GM10266 (cell line): ENCODE results near the gene NOTCH1.

Source experiments
- DNase-seq: peaks from one replicate; pipeline ENCODE4 v3.0.0; 2012; ENCODE audit errors: extremely low spot score
- CTCF ChIP-seq: IDR thresholded peaks from 2 replicates; pipeline ENCODE4 v1.5.1; 2012; ENCODE audit warnings: mild to moderate bottlenecking, low read depth; ENCODE audit not compliant: control insufficient read depth, insufficient read depth; ENCODE audit errors: missing control alignments

NOTCH1 gene

DNA sequence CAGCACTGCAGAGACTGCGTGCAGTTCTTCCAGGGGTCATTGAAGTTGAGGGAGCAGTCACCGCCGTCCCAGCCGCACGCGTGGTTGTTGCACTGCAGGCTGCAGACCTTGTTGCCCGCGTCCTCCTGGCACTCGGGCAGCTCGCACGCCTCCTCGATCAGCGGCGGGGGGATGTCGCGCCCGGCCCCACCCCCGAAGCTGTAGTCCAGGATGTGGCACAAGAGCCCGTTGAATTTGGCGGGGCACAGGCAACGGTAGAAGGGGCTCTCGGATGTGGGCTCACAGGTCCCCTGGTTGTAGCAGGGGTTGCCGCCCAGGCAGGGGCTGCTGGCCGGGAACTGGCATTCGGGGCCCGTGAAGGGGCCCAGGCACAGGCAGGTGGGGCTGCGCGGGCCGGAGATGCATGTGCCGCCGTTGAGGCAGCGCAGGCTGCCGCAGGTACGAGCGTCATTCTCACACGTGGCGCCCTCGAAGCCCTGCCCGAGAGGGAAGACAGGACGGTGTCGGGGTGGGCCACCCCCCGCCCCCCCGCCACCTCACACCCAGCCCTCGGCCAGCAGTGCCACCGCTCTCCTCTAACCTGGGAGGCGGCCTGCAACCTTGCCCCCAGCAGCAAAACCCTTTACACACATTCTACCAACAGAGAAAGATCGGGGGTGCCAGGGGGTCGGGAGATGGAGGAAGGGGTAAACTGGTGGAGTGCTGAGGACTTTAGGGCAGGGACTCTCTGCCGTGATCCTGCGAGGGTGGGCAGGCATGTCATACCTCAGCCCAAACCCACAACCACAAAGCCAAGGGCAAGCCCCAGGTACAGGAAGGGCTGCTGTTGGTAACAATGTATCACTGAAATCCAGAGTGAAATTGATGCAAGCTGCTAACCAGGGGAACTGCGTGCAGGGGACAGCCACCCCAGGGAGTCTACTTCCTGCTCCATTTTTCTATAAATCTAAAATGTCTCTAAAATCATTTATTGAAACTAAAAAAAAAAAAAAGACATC lies 40.1 kb downstream of the NOTCH1 start:
- DNase-seq = no peak
- no peak for TF ChIP-seq CTCF

DNA sequence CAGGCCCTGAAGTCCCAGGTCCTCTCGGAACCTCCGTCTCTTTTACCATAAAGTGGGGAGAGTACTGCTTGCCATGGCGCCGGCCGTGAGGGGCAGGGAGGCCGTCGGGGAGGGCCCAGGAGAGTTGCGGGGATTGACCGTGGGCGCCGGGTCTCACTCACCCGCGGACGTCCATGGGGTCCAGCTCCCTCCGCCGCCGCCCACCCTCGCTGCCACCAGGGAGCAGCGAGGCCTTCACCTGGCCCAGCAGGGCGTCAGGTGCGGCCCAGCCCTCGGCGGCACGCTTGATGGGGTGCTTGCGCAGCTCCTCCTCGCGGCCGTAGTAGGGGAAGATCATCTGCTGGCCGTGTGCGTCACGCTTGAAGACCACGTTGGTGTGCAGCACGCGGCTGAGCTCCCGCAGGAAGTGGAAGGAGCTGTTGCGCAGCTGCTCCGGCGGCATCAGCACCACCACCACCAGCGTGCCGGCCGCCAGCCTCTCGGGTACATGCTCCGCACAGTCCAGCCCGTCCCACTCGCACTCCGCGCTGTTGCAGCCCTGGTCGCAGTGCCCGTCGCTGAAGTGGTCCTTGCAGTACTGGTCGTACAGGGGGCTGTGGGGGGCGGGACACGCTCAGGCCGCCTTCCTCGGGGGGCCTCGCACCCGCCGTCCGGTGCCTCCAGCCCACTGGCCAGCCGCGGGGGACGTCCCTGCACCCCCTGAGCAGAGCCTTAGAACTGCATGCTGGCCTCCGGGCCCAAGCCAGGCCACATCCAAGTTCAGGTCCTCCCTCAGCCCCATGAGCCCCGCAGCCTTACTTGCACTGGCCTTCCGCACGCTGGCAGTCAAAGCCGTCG lies 41.1 kb downstream of the NOTCH1 start:
- DNase-seq = no peak
- TF ChIP-seq CTCF = no peak

- TF ChIP-seq CTCF = no peak
- DNase-seq = no peak
Observed at GRCh38 chr9:136502940-136503550, 42.8 kb downstream of the NOTCH1 start.

GRCh38 chr9:136502196-136502595 lies 43.7 kb downstream of the NOTCH1 start:
- TF ChIP-seq CTCF = no peak
- DNase-seq = no peak

DNA sequence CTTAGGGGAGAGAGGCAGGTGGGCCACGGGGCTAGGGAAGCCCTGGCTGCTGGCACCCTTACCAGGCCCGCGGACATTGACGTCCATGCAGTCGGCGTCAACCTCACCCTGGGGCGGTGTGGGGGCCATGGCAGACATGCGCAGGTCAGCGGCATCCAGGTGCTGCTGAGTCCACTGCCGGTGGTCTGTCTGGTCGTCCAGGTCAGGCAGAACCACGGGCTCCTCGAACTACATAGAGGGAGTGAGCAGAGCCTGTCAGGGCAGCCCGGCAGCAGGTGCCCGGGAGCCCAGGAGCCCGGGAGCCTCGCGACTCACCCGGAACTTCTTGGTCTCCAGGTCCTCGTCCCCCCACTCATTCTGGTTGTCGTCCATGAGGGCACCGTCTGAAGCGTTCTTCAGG lies 44.2 kb downstream of the NOTCH1 start:
- no peak for DNase-seq
- TF ChIP-seq CTCF = no peak

DNA sequence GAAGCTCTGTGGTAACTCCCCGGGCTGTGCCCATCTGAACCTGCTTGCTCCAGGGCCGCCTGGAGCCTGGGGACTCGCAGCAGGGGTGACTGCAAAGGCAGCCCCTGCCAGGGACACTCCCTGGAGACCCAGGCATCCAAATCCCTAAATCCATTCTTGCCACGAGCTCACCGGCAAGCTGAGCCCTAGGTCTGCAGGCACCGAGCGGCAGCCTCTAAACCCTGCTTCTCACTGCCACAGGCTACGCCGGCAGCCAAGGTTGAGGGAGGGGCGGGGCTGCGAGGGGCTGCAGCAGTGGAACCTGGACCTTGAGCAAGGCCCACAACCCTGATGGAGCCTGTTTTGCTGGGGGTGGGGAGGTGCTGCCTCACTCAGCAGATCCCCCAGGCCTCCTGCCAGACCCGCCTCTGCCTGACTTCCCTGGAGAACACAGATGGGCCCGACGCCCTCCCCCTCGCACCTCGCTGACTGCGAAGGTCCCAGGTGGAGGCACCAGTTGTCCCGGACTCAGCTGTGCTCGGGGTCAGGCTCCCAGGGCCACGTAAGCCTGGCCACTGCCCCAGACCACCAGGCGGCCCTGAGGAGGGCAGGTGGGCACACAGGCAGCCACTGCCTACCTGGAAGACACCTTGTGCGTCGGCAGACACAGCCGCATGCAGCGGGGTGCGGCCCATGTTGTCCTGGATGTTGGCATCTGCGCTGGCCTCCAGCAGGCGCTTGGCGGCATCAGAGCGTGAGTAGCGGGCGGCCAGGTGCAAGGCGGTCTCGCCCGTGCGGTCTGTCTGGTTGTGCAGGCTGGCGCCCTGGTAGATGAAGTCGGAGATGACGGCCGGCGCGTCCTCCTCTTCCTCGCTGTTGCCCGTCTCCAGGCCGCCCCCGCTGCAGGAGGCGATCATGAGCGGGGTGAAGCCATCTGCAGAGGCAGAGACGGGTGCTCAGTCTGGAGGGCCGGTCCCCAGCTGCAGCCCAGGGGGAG lies 45.6 kb downstream of the NOTCH1 start:
- no peak for DNase-seq
- TF ChIP-seq CTCF = no peak
